GM23338 (cell line): ENCODE measurements around the gene OMA1. TPM values are rescaled to one million over a fixed set of nuclear protein-coding genes. Genes with fewer than 3 reads are reported as not detected.
A peak's percentile ranks its signal among the peaks of the same experiment; 100 is the strongest.

Source experiments
- ATAC-seq: fragments of 200-7000 bp; cut with Tn5 transposase; 3 replicates; pipeline ENCODE4 v1.9.1; 2020
- DNase-seq: peaks from one replicate; pipeline ENCODE4 v3.0.0-alpha.2; 2015; ENCODE audit warnings: low spot score
- H2AFZ ChIP-seq: fragments of 200-600 bp; sonication (generic); 2 replicates; pipeline ENCODE4 v1.8.0; 2016; ENCODE audit warnings: antibody characterized with exemption, mild to moderate bottlenecking, moderate library complexity
- H3F3A ChIP-seq: fragments of 200-600 bp; sonication (generic); replicated peaks from 2 replicates; pipeline ENCODE4 v1.8.0; 2017; ENCODE audit warnings: antibody characterized with exemption, mixed run types, low read depth
- H3K27ac ChIP-seq: fragments of 200-600 bp; sonication (generic); 2 replicates; pipeline ENCODE4 v1.6.1; 2016; ENCODE audit warnings: low read depth
- H3K27me3 ChIP-seq: fragments of 200-600 bp; sonication (generic); 2 replicates; pipeline ENCODE4 v1.8.0; 2016; ENCODE audit warnings: mild to moderate bottlenecking, mixed run types, moderate library complexity; ENCODE audit not compliant: insufficient read depth
- H3K36me3 ChIP-seq: fragments of 200-600 bp; sonication (generic); 2 replicates; pipeline ENCODE4 v1.8.0; 2016; ENCODE audit warnings: mild to moderate bottlenecking; ENCODE audit not compliant: insufficient read depth
- H3K4me1 ChIP-seq: fragments of 200-600 bp; sonication (generic); 2 replicates; pipeline ENCODE4 v1.8.0; 2016; ENCODE audit warnings: mild to moderate bottlenecking, moderate library complexity; ENCODE audit not compliant: insufficient read depth
- H3K4me2 ChIP-seq: fragments of 200-600 bp; sonication (generic); 2 replicates; pipeline ENCODE4 v1.7.1; 2017; ENCODE audit warnings: mixed run types
- H3K4me3 ChIP-seq: fragments of 200-600 bp; sonication (generic); 2 replicates; pipeline ENCODE4 v1.6.1; 2016; ENCODE audit warnings: mixed run types
- H3K79me2 ChIP-seq: fragments of 200-600 bp; sonication (generic); replicated peaks from 2 replicates; pipeline ENCODE4 v1.8.0; 2017; ENCODE audit warnings: mild to moderate bottlenecking; ENCODE audit not compliant: insufficient read depth
- H3K9me2 ChIP-seq: fragments of 200-600 bp; sonication (generic); 2 replicates; pipeline ENCODE4 v1.8.0; 2017; ENCODE audit not compliant: insufficient read depth
- H4K20me1 ChIP-seq: fragments of 200-600 bp; sonication (generic); replicated peaks from 2 replicates; pipeline ENCODE4 v1.8.0; 2017; ENCODE audit warnings: mild to moderate bottlenecking; ENCODE audit not compliant: insufficient read depth
- H3K27ac Mint-ChIP-seq: 2 replicates; pipeline ENCODE4 v1.8.0; 2020; ENCODE audit warnings: inconsistent platforms, mild to moderate bottlenecking, moderate library complexity, mixed read lengths
- H3K27me3 Mint-ChIP-seq: 3 replicates; pipeline ENCODE4 v1.8.0; 2022; ENCODE audit warnings: low read depth, mild to moderate bottlenecking, moderate library complexity, mixed read lengths, inconsistent platforms; ENCODE audit not compliant: insufficient read depth, poor library complexity
- H3K36me3 Mint-ChIP-seq: 3 replicates; pipeline ENCODE4 v1.8.0; 2021; ENCODE audit warnings: low read depth, mild to moderate bottlenecking, inconsistent platforms, moderate library complexity, mixed read lengths
- H3K4me1 Mint-ChIP-seq: 3 replicates; pipeline ENCODE4 v1.8.0; 2020; ENCODE audit warnings: mild to moderate bottlenecking, inconsistent platforms, mixed read lengths
- H3K4me3 Mint-ChIP-seq: 3 replicates; pipeline ENCODE4 v1.8.0; 2021; ENCODE audit warnings: moderate library complexity, mild to moderate bottlenecking, inconsistent platforms, mixed read lengths
- H3K9me3 Mint-ChIP-seq: 3 replicates; pipeline ENCODE4 v1.8.0; 2020; ENCODE audit warnings: moderate library complexity, mild to moderate bottlenecking, inconsistent platforms, mixed read lengths
- CREB1 ChIP-seq: fragments of 250-450 bp; sonication (Bioruptor Pico); IDR thresholded peaks from 2 replicates; pipeline ENCODE4 v1.5.0; 2020; ENCODE audit warnings: low read depth, mild to moderate bottlenecking, moderate library complexity
- CTCF ChIP-seq, 2 experiments: fragments of 200-600 bp in 1 of 2; sonication (generic) in 1 of 2; conservative IDR thresholded peaks; 2 replicates each; pipeline versions ENCODE4 v1.5.1 to v1.6.1; 2016 to 2017; ENCODE audit warnings: antibody characterized with exemption in 2 of 2, low read depth in 2 of 2, mild to moderate bottlenecking in 2 of 2, moderate library complexity in 1 of 2
- EZH2 ChIP-seq: fragments of 200-600 bp; sonication (generic); IDR thresholded peaks from one replicate; pipeline ENCODE4 v1.8.0; 2017; ENCODE audit warnings: antibody characterized with exemption, mild to moderate bottlenecking, low read depth; ENCODE audit not compliant: unreplicated experiment
- EZH2phosphoT487 ChIP-seq: fragments of 200-600 bp; sonication (generic); IDR thresholded peaks from one replicate; pipeline ENCODE4 v1.8.1; 2018; ENCODE audit warnings: antibody characterized with exemption; ENCODE audit not compliant: unreplicated experiment
- JUNB ChIP-seq: IDR thresholded peaks from one replicate; pipeline ENCODE4 v1.6.1; 2016; ENCODE audit warnings: antibody characterized with exemption; ENCODE audit not compliant: unreplicated experiment
- NANOG ChIP-seq: IDR thresholded peaks from 2 replicates; pipeline ENCODE4 v1.6.1; 2016; ENCODE audit warnings: antibody characterized with exemption, borderline replicate concordance
- POLR2AphosphoS5 ChIP-seq: IDR thresholded peaks from 2 replicates; pipeline ENCODE4 v1.6.1; 2016; ENCODE audit warnings: antibody characterized with exemption, low read depth
- ZNF114 ChIP-seq: fragments of 250-450 bp; sonication (Bioruptor Pico); IDR thresholded peaks from 2 replicates; pipeline ENCODE4 v1.5.0; 2020; ENCODE audit warnings: mild to moderate bottlenecking, moderate library complexity
- ZNF331 ChIP-seq: fragments of 250-450 bp; sonication (Bioruptor Pico); IDR thresholded peaks from 2 replicates; pipeline ENCODE4 v1.5.0; 2020; ENCODE audit warnings: low read depth, mild to moderate bottlenecking, moderate library complexity
- polyA plus RNA-seq: library from polyadenylated mRNA; unstranded; fragments of >200 nt; fragmentation: Nextera tagmentation; extraction: Ambion mirVana; gene quantifications from 2 replicates; pipeline ENCODE4 v1.2.1, GENCODE V29; 2016
- total RNA-seq: library from RNA; depleted of rRNA; stranded (reverse); fragments of >200 nt; shearing (Covaris generic); gene quantifications from 2 replicates; pipeline ENCODE4 v1.2.3, GENCODE V29; 2014
- TF ChIP-seq, protein P1 (sequence below): IDR thresholded peaks from one replicate; pipeline ENCODE4 v1.6.1; 2018; ENCODE audit warnings: antibody characterized with exemption; ENCODE audit not compliant: unreplicated experiment
- TF ChIP-seq, protein P2 (sequence below): IDR thresholded peaks from 2 replicates; pipeline ENCODE4 v1.6.1; 2016; ENCODE audit warnings: antibody characterized with exemption

The OMA1 gene
- total and polyA plus RNA-seq, 2 experiments from 2014 or later, result 21.3 to 33.1 TPM

GRCh38 chr1:58468612-58469011 is 77.9 kb downstream of the OMA1 start (continued):
- TF ChIP-seq EZH2 (no peak), CREB1 (no peak), JUNB (no peak), ZNF331 (no peak), POLR2AphosphoS5 (no peak), CTCF (conservative IDR thresholded peaks at IDR 0.05; ENCODE audit: low read depth in 2 of 2) (no peak)
- TF ChIP-seq, protein P1, sequence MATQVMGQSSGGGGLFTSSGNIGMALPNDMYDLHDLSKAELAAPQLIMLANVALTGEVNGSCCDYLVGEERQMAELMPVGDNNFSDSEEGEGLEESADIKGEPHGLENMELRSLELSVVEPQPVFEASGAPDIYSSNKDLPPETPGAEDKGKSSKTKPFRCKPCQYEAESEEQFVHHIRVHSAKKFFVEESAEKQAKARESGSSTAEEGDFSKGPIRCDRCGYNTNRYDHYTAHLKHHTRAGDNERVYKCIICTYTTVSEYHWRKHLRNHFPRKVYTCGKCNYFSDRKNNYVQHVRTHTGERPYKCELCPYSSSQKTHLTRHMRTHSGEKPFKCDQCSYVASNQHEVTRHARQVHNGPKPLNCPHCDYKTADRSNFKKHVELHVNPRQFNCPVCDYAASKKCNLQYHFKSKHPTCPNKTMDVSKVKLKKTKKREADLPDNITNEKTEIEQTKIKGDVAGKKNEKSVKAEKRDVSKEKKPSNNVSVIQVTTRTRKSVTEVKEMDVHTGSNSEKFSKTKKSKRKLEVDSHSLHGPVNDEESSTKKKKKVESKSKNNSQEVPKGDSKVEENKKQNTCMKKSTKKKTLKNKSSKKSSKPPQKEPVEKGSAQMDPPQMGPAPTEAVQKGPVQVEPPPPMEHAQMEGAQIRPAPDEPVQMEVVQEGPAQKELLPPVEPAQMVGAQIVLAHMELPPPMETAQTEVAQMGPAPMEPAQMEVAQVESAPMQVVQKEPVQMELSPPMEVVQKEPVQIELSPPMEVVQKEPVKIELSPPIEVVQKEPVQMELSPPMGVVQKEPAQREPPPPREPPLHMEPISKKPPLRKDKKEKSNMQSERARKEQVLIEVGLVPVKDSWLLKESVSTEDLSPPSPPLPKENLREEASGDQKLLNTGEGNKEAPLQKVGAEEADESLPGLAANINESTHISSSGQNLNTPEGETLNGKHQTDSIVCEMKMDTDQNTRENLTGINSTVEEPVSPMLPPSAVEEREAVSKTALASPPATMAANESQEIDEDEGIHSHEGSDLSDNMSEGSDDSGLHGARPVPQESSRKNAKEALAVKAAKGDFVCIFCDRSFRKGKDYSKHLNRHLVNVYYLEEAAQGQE, result no peak
- TF ChIP-seq, protein P2, sequence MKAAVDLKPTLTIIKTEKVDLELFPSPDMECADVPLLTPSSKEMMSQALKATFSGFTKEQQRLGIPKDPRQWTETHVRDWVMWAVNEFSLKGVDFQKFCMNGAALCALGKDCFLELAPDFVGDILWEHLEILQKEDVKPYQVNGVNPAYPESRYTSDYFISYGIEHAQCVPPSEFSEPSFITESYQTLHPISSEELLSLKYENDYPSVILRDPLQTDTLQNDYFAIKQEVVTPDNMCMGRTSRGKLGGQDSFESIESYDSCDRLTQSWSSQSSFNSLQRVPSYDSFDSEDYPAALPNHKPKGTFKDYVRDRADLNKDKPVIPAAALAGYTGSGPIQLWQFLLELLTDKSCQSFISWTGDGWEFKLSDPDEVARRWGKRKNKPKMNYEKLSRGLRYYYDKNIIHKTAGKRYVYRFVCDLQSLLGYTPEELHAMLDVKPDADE, result no peak

DNA sequence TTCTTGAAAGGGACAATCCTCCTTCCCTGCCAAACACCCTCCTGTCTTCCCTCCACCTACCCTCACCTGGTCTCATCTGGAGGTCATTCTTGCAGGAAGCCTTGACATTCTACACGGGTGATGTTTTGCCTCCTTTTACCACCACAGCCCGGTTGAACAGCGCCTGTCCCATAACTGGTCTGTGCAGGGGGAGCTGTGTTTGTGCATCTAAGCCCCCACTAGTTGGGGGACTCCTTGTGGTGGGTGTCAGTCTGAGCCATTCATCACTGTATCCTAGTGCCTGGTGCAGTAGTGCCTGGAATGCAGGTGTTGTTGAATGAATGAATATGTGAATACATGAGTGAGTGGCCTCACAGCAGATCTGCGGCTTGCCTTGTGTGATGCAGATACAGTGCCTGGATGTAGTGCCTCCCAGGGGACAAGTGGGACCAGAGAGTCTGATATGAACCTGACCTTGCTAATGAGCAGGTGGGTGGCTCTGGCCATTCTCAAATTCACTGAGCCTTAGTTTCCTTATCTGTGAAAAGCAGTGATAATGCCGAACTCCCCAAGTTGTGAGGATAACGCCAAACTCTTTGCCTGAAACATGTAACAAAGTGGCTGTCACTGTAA is 79.8 kb downstream of the OMA1 start:
- Histone ChIP-seq H3K27ac (no peak overlapping the region), H3F3A (no peaks in the 10 kb centered on the region), H2AFZ (no peak overlapping the region), H3K4me1 (peaks cover 10% of the 10 kb centered on the region), H3K27me3 (no peaks in the 10 kb centered on the region), H4K20me1 (no peaks in the 10 kb centered on the region), H3K79me2 (no peaks in the 10 kb centered on the region), H3K4me3 (no peak overlapping the region), H3K36me3 (no peaks in the 10 kb centered on the region), H3K4me2 (peak overlapping the region; percentile 64; the same call in 1 of the 2 replicates), H3K9me2 (no peaks in the 10 kb centered on the region)
- no peaks in the 10 kb centered on the region for H3K36me3 Mint-ChIP-seq
- ATAC-seq (peak; percentile 88), DNase-seq (peak; percentile 39)
- H3K4me3 Mint-ChIP-seq, result no peak overlapping the region
- H3K4me1 Mint-ChIP-seq, result peaks cover 22% of the 10 kb centered on the region
- H3K27me3 Mint-ChIP-seq, result no peaks in the 10 kb centered on the region
- no peak overlapping the region for H3K27ac Mint-ChIP-seq
- no peaks in the 10 kb centered on the region for H3K9me3 Mint-ChIP-seq
- no peak for TF ChIP-seq NANOG
- no peak for TF ChIP-seq EZH2
- no peak for TF ChIP-seq EZH2phosphoT487
- TF ChIP-seq POLR2AphosphoS5, result no peak
- TF ChIP-seq JUNB, result no peak
- TF ChIP-seq ZNF114 (CRISPR knock-in tag), result no peak
